Caco-2 (cell line): ENCODE data around the gene DIS3L2. TPM values are rescaled to one million over a fixed set of nuclear protein-coding genes. Genes with fewer than 3 reads are reported as not detected.

Experiments used
- BruUV-seq: library from RNA; stranded (reverse); fragments of 400-500 nt; replicated peaks from 2 replicates; lab custom pipeline; 2021; lab: Mats Ljungman, UMichigan
- CTCF ChIA-PET: fragments of 300-600 bp; sonication (Branson Sonifier 250); formaldehyde crosslinking; loops from one replicate; lab custom pipeline; 2022; ENCODE audit warnings: antibody characterized with exemption; lab: Charles Lee
- POLR2A ChIA-PET: fragments of 300-600 bp; sonication (Branson Sonifier 250); formaldehyde crosslinking; loops from one replicate; lab custom pipeline; 2022; ENCODE audit warnings: antibody characterized with exemption; lab: Charles Lee
- DNase-seq, 2 experiments: peaks; one replicate each; pipeline versions ENCODE4 v3.0.0 to v3.0.0-alpha.2; 2020 to 2022
- H3K27me3 ChIP-seq: replicated peaks from 2 replicates; pipeline ENCODE4 v1.6.0; 2011; ENCODE audit warnings: low read length; ENCODE audit not compliant: control insufficient read depth, insufficient read depth
- H3K36me3 ChIP-seq: 2 replicates; pipeline ENCODE4 v1.5.1; 2011; ENCODE audit warnings: low read length; ENCODE audit not compliant: control insufficient read depth, insufficient read depth
- H3K4me1 ChIP-seq: fragments of 250-450 bp; sonication (Bioruptor Pico); 2 replicates; pipeline ENCODE4 v1.5.1; 2020; ENCODE audit warnings: mild to moderate bottlenecking
- H3K4me3 ChIP-seq: 2 replicates; pipeline ENCODE4 v1.5.1; 2011; ENCODE audit warnings: low read depth, mild to moderate bottlenecking, control low read depth, low read length
- H3K9me3 ChIP-seq: fragments of 250-450 bp; sonication (Bioruptor Pico); 2 replicates; pipeline ENCODE4 v1.5.1; 2020; ENCODE audit warnings: mild to moderate bottlenecking, moderate library complexity
- H3K27ac Mint-ChIP-seq: one replicate; pipeline ENCODE4 v1.8.0; 2022; ENCODE audit warnings: mixed read lengths; ENCODE audit not compliant: unreplicated experiment
- H3K27me3 Mint-ChIP-seq: one replicate; pipeline ENCODE4 v1.8.0; 2022; ENCODE audit warnings: mixed read lengths; ENCODE audit not compliant: insufficient read depth, unreplicated experiment
- H3K36me3 Mint-ChIP-seq: one replicate; pipeline ENCODE4 v1.8.0; 2022; ENCODE audit warnings: mild to moderate bottlenecking, mixed read lengths; ENCODE audit not compliant: insufficient read depth, unreplicated experiment
- H3K4me1 Mint-ChIP-seq: one replicate; pipeline ENCODE4 v1.8.0; 2022; ENCODE audit warnings: low read depth, mixed read lengths; ENCODE audit not compliant: unreplicated experiment
- H3K4me3 Mint-ChIP-seq: one replicate; pipeline ENCODE4 v1.8.0; 2022; ENCODE audit warnings: mild to moderate bottlenecking, moderate library complexity, mixed read lengths; ENCODE audit not compliant: unreplicated experiment
- H3K9me3 Mint-ChIP-seq: one replicate; pipeline ENCODE4 v1.8.0; 2022; ENCODE audit warnings: mixed read lengths; ENCODE audit not compliant: unreplicated experiment
- CTCF ChIP-seq, 2 experiments: fragments of 200-600 bp in 1 of 2; IDR thresholded peaks; 1 replicate in 1 of 2; 2 replicates in 1 of 2; pipeline versions ENCODE4 v1.5.1 to v1.8.0; 2011 to 2022; ENCODE audit warnings: antibody characterized with exemption in 1 of 2, control low read depth in 1 of 2, inconsistent platforms in 1 of 2, low read depth in 1 of 2, low read length in 1 of 2, mild to moderate bottlenecking in 1 of 2, moderate library complexity in 1 of 2; ENCODE audit not compliant: insufficient read depth in 1 of 2, severe bottlenecking in 1 of 2, unreplicated experiment in 1 of 2
- intact Hi-C: fragments of 100-400 bp; cut with micrococcal nuclease; formaldehyde crosslinking; loops from one replicate; pipeline ENCODE4 v1.10.0; 2022; ENCODE audit not compliant: unreplicated experiment
- total RNA-seq: library from RNA; stranded (reverse); gene quantifications from 2 replicates; pipeline ENCODE4 v1.2.3, GENCODE V29; 2022

DIS3L2 gene
- total RNA-seq, 1 experiment from 2014 or later: 15.5 TPM

- no peak overlapping the region for H3K27ac Mint-ChIP-seq
- H3K27me3 ChIP-seq: no peaks in the 10 kb centered on the region
- TF ChIP-seq CTCF (IDR thresholded peaks at IDR 0.05; ENCODE audit: insufficient read depth in 1 of 2, low read depth in 1 of 2, low read length in 1 of 2, severe bottlenecking in 1 of 2, unreplicated experiment in 1 of 2): no peak
- no peaks in the 10 kb centered on the region for H3K27me3 Mint-ChIP-seq
- H3K4me3 ChIP-seq: no peak overlapping the region
- H3K36me3 ChIP-seq: no peaks in the 10 kb centered on the region
- no peaks in the 10 kb centered on the region for H3K9me3 ChIP-seq
- H3K9me3 Mint-ChIP-seq: no peaks in the 10 kb centered on the region
- no peaks in the 10 kb centered on the region for H3K4me1 Mint-ChIP-seq
- no peak for DNase-seq
- ChIA-PET CTCF (no interaction called here), POLR2A (no interaction called here)
- no peaks in the 10 kb centered on the region for H3K4me1 ChIP-seq
- H3K36me3 Mint-ChIP-seq: no peaks in the 10 kb centered on the region
- intact Hi-C loops: no loop called here
- no peak overlapping the region for H3K4me3 Mint-ChIP-seq
- no TSS peak for BruUV-seq
These were observed 264.4 kb downstream of the DIS3L2 start for GRCh38 chr2:232225895-232226294.

GRCh38 chr2:232228332-232228731, 266.8 kb downstream of the DIS3L2 start:
- no peaks in the 10 kb centered on the region for H3K36me3 ChIP-seq
- DNase-seq: no peak
- ChIA-PET CTCF (no interaction called here), POLR2A (no interaction called here)
- H3K4me1 Mint-ChIP-seq: no peaks in the 10 kb centered on the region
- H3K4me3 Mint-ChIP-seq: no peak overlapping the region
- H3K9me3 ChIP-seq: no peaks in the 10 kb centered on the region
- no peak overlapping the region for H3K4me3 ChIP-seq
- H3K9me3 Mint-ChIP-seq: no peaks in the 10 kb centered on the region
- no peak for TF ChIP-seq CTCF (IDR thresholded peaks at IDR 0.05; ENCODE audit: insufficient read depth in 1 of 2, low read depth in 1 of 2, low read length in 1 of 2, severe bottlenecking in 1 of 2, unreplicated experiment in 1 of 2)
- no peak overlapping the region for H3K27ac Mint-ChIP-seq
- H3K36me3 Mint-ChIP-seq: no peaks in the 10 kb centered on the region
- no peaks in the 10 kb centered on the region for H3K4me1 ChIP-seq
- H3K27me3 ChIP-seq: no peaks in the 10 kb centered on the region
- no TSS peak for BruUV-seq
- no peaks in the 10 kb centered on the region for H3K27me3 Mint-ChIP-seq
- intact Hi-C loops: no loop called here

DNA sequence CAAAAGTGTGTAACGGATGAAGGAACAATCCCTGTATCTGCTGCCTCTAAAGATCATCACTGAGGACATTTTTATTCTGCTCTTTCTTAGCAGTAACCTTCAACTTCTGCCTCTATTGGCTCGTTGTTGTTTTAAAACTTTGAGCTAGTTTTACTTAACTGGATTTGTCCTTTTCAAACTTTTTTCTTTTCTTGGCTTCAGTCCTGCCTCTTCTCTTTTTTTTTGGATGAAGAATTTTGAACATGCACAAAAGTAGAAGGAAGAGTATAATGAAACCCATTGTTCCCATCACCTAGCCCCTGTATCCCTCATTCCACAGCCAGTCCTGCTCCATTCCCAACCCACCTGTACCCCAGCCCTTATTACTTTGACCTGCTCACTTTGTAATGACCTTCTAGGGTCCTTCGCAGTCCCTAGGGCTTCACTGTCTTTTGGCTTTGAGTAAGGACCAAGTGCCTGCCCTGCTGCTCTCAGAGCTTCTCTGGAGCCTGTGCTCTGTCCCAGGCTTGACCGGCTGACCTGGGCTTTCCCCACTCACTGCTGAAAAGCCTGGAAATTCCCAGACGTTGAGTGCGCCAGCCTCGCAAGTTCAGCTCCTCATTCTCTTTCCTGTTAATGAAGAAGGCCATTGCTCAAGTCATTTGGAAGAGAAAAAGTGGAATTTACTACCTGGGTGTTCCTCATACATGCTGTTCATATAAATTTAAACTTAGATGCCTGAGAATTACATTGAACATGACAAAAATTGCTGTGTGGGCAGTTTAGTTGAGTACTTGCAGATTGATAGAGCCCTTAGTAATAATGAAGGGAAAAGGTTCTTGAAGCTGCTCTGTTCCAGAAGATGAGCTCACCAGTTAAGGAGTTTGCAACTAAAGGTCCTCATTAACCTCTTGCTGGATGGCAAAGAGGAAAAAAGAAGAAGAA, 267.7 kb downstream of the DIS3L2 start:
- no peak for TF ChIP-seq CTCF (IDR thresholded peaks at IDR 0.05; ENCODE audit: insufficient read depth in 1 of 2, low read depth in 1 of 2, low read length in 1 of 2, severe bottlenecking in 1 of 2, unreplicated experiment in 1 of 2)
- H3K4me1 ChIP-seq: no peaks in the 10 kb centered on the region
- H3K9me3 ChIP-seq: no peaks in the 10 kb centered on the region
- no peaks in the 10 kb centered on the region for H3K36me3 ChIP-seq
- CTCF ChIA-PET: no interaction called here
- POLR2A ChIA-PET: no interaction called here
- no TSS peak for BruUV-seq
- Mint-ChIP-seq H3K4me3 (no peak overlapping the region), H3K36me3 (no peaks in the 10 kb centered on the region), H3K9me3 (no peaks in the 10 kb centered on the region), H3K27ac (no peak overlapping the region), H3K4me1 (no peaks in the 10 kb centered on the region), H3K27me3 (no peaks in the 10 kb centered on the region)
- H3K27me3 ChIP-seq: no peaks in the 10 kb centered on the region
- intact Hi-C loops: no loop called here
- no peak overlapping the region for H3K4me3 ChIP-seq
- DNase-seq: no peak
